ENCODE data around the gene PRKCA.

DNA sequence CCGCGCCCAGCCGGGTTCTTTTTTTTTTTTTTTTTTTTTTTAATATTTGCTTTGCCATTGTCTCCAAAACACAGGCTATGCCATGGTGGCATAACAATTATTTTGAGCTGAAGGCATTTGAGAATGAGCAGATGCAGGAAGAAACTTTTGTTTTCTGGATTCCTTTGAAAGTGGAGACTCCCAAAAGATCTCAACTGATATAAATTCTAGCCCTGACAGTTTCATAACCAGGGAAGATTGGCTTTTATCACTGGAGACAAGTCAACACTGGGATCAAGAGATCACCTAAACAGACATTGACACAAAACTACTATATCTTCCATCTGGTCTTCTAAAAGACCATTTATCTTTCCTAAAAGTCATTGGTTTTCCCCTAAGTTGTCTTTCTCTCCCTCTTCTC is 10.1 kb upstream of the PRKCA start:
- TF ChIP-seq, protein P1, sequence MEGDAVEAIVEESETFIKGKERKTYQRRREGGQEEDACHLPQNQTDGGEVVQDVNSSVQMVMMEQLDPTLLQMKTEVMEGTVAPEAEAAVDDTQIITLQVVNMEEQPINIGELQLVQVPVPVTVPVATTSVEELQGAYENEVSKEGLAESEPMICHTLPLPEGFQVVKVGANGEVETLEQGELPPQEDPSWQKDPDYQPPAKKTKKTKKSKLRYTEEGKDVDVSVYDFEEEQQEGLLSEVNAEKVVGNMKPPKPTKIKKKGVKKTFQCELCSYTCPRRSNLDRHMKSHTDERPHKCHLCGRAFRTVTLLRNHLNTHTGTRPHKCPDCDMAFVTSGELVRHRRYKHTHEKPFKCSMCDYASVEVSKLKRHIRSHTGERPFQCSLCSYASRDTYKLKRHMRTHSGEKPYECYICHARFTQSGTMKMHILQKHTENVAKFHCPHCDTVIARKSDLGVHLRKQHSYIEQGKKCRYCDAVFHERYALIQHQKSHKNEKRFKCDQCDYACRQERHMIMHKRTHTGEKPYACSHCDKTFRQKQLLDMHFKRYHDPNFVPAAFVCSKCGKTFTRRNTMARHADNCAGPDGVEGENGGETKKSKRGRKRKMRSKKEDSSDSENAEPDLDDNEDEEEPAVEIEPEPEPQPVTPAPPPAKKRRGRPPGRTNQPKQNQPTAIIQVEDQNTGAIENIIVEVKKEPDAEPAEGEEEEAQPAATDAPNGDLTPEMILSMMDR (IDR thresholded peaks at IDR 0.05), result no peak
- no peak for TF ChIP-seq ZFX (IDR thresholded peaks at IDR 0.05; ENCODE audit: borderline replicate concordance)
